KBM-7 (cell line): Measurements from ENCODE around the gene IL1RAPL1.
"Not testable (repeated sequence)": the region's sequence is repeated elsewhere in the genome, so short reads cannot be mapped to it uniquely, and the experiment has no call there.

Source experiments
- DNase-seq: peaks from one replicate; pipeline ENCODE4 v3.0.0-alpha.2; 2015
- in situ Hi-C: fragments of 300-500 bp; cut with MboI; formaldehyde crosslinking; loops from 2 replicates; pipeline ENCODE4 v1.14.3; 2020; ENCODE audit warnings: low sequenced_read_pairs, low pct_unique_long_range_greater_than_20kb, mixed read lengths

Gene IL1RAPL1

DNA sequence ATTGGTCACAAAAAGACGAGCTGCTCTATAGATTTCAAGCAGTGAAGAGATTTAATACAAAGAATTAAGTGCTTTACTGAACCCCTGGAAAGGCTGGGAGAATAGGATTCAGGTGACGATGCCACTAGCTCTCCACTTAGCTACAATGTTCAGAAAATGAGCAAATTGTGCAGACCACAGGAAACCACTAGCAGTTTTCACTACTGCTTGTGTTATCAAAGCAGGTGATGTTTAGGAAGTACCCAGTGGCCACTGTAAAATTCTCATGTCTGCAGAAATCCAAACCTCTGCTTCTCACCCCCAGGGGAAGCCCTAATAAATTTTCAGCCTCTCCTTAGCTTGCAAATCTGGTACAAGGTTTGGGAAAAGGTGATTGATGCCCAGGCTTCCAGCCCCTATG is 165.1 kb downstream of the IL1RAPL1 start:
- in situ Hi-C loops: no loop called here

GRCh38 chrX:28756175-28756574 is 168.9 kb downstream of the IL1RAPL1 start:
- in situ Hi-C loops: no loop called here
- no peak for DNase-seq

More for the DNA sequence above, 165.1 kb downstream of the IL1RAPL1 start:
- no peak for DNase-seq

DNA sequence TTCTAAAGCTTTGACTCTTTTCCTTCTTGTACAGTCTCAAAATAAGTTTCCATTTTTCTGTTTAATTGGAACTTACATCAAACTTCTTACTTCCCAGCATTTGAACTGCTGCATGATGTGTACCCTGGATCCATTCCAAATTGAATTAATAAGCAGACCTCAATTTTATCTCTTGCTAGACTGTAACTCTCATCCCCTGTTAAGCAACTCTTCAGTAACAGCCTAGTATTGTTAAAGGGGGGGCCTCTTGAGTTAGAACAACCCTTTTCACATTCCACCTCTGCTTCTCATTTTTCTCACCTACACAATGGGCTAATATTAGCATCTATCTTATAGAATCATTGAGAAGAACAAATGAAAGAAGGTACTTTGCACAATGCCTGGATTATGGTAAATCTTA is 169.4 kb downstream of the IL1RAPL1 start:
- in situ Hi-C loops: no loop called here
- no peak for DNase-seq

DNA sequence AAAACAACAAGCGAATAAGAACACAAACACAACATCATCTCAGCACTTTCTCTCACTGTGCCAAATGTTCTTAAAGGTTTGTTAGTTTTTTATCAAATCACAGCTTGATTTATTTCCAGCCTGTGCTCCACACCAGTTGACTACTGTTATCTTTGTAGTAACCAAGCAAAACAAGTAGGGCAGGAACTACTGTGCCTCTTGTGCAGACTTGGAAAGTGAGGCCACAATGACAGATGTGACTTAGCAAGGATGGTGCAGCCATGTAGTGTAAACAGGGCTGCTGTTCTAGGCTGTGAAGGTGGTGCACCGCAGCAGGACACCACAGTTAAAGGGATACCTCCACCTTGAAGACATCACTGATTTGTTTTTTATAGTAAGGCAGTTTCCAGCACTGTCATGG is 170.0 kb downstream of the IL1RAPL1 start:
- DNase-seq: no peak
- in situ Hi-C loops: no loop called here

DNA sequence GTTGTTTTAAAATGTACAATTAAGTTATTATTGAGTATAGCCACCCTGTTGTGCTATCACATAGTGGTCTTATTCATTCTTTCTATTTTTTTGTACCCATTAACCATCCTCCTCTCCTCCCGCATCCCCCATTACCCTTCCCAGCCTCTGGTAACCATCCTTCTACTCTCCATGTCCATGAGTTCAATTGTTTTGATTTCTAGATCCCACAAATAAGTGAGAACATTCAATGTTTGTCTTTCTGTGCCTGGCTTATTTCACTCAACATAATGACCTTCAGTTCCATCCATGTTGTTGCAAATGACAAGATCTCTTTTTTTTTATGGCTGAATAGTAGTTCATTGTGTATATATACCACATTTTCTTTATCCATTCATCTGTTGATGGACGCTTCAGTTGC is 179.3 kb downstream of the IL1RAPL1 start:
- in situ Hi-C loops, DNase-seq: not testable (repeated sequence)

DNA sequence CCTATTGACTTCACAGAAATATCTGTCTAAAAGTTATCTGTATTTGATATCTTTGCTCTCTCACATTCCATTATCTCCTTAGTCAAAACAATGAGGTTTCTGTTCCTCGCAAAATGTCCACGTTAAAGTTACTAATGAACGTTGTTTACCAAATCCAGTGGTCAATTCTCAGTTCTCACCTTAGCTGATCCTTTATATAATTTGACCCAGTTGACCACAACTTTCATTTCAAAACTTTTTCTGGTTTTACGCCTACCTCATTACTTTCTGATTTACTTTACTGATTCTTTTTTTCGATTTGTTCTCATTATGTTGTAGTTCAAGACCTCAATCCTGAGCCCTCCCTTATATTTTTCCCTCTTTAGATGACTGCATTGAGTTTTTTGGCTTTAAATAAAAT is 186.6 kb downstream of the IL1RAPL1 start:
- in situ Hi-C loops: no loop called here
- DNase-seq: no peak

- no peak for DNase-seq
- in situ Hi-C loops: no loop called here
These were observed 200.0 kb downstream of the IL1RAPL1 start for GRCh38 chrX:28787206-28787605.

DNA sequence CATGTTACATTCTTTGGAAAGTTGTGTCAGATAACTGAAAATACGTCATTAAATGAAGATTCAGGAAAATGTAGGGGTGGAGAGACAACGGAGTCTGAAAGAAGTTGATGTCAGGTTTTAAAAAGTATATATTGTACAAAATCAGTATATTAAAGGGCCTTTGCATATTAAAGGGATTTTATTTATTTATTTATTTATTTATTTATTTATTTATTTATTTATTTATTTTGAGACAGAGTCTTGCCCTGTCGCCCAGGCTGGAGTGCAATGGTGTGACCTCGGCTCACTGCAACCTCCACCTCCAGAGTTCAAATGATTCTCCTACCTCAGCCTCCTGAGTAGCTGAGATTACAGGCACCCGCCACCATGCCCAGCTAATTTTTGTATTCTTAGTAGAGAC is 213.4 kb downstream of the IL1RAPL1 start:
- in situ Hi-C loops, DNase-seq: not testable (repeated sequence)

GRCh38 chrX:28802625-28803024 is 215.4 kb downstream of the IL1RAPL1 start:
- DNase-seq: no peak
- in situ Hi-C loops: no loop called here

DNA sequence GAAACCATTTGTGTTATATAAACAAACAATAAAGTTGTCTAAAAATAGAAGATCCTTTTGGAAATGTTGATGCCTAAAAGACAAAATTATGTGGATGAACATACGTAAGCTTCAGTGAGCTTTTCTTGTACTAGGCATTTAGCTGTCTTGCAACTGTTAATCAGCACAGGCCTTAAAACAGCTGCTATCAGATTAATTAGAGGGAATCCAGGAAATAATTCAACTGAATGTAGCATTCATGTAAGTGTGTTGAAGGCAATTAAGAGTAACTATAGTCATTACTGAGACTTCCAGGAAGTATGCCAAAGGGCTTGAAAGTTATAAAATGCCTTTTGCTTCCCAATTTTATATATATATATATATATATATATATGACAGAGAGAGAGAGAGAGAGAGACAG is 248.7 kb downstream of the IL1RAPL1 start:
- in situ Hi-C loops: no loop called here
- DNase-seq: no peak

- no peak for DNase-seq
These were observed 256.6 kb downstream of the IL1RAPL1 start for GRCh38 chrX:28843817-28844216.

DNA sequence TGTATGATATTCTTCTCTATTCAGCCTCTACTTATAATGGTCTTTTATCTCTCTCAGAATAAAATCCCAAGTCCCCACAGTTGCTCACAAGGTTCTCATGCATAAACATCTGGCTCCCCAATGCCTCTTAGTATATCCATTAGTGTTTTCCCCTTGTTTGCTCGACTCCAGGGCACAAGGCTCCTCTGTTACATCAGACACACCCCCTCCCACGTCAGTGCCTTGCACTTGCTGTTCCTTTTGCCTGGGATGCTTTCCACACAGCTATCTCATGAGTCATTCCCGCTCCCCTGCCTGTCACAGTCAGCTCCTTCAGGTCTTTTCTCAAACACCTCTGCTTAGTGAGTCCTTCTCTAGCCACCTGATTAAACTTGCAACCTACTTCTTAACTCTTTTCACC is 260.2 kb downstream of the IL1RAPL1 start:
- in situ Hi-C loops: no loop called here
- no peak for DNase-seq

More at GRCh38 chrX:28843817-28844216, 256.6 kb downstream of the IL1RAPL1 start:
- in situ Hi-C loops: no loop called here

DNA sequence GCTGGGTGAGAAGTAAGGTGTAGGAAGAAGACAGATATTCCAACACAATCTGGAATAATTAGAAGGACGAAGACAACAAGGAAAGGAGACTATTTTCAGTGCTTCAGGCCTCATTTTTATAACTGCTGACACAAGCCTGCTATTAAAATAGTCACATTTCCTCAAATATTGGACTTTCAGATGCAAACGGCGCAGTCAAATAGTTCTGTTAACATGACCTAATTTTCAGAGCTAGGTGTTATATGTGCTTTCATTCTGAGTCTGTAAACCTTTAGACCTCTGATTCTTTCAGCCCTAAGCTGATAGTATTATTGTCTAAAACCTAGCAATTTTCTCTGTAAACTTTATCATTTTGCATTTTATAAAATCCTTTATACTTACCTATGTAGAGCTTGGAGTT is 261.5 kb downstream of the IL1RAPL1 start:
- in situ Hi-C loops: no loop called here

GRCh38 chrX:28850955-28851354 is 263.7 kb downstream of the IL1RAPL1 start:
- in situ Hi-C loops: no loop called here
- DNase-seq: no peak

More for the DNA sequence above, 261.5 kb downstream of the IL1RAPL1 start:
- DNase-seq: no peak

- in situ Hi-C loops: no loop called here
- DNase-seq: no peak
These were observed 264.6 kb downstream of the IL1RAPL1 start for GRCh38 chrX:28851871-28852270.

GRCh38 chrX:28854637-28855036 is 267.4 kb downstream of the IL1RAPL1 start:
- in situ Hi-C loops: no loop called here
- DNase-seq: no peak

GRCh38 chrX:28876408-28876807 is 289.2 kb downstream of the IL1RAPL1 start:
- DNase-seq: no peak
- in situ Hi-C loops: no loop called here

GRCh38 chrX:28876901-28877300 is 289.7 kb downstream of the IL1RAPL1 start:
- in situ Hi-C loops: no loop called here
- DNase-seq: no peak

GRCh38 chrX:28880136-28880535 is 292.9 kb downstream of the IL1RAPL1 start:
- DNase-seq: no peak
- in situ Hi-C loops: no loop called here

GRCh38 chrX:28884823-28885222 is 297.6 kb downstream of the IL1RAPL1 start:
- DNase-seq: no peak
- in situ Hi-C loops: no loop called here

DNA sequence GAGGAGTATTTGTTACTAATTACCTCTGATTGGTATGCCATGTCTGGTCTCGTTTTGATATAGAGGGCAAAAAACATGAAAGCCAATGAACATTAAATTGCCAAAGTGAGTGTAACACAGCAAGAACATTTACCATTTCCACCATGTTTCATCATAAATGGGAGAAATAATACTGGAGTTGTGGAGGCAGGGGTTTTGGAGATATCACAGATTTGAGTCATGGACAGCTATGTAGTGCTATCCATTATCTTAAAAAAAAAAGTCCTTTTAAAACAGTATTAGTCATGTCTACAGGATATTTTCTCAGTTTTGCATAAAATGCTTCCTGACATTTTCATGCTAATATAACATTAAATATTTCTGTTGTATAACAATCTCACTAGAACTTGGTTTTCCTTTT is 301.2 kb downstream of the IL1RAPL1 start:
- in situ Hi-C loops: no loop called here
- no peak for DNase-seq

GRCh38 chrX:28889591-28890090 is 302.4 kb downstream of the IL1RAPL1 start:
- in situ Hi-C loops: no loop called here
- DNase-seq: no peak
